H1 (cell line): Measurements from ENCODE around the gene USF1. TPM values are rescaled to one million over a fixed set of nuclear protein-coding genes. Genes with fewer than 3 reads are reported as not detected.

ENCODE experiments used
- CTCF ChIA-PET: fragments of 300-600 bp; sonication (Branson Sonifier 250); formaldehyde crosslinking; loops from one replicate; lab custom pipeline; 2021; ENCODE audit not compliant: partially characterized antibody; lab: Charles Lee
- POLR2A ChIA-PET: fragments of 300-600 bp; sonication (Branson Sonifier 250); formaldehyde crosslinking; loops from one replicate; lab custom pipeline; 2021; ENCODE audit warnings: inconsistent platforms; ENCODE audit not compliant: partially characterized antibody; lab: Charles Lee
- DNase-seq, 2 experiments: peaks; one replicate each; pipeline versions ENCODE4 v3.0.0 to v3.0.0-alpha.2; 2010 to 2022; ENCODE audit warnings: low spot score in 2 of 2, low read depth in 1 of 2, mixed read lengths in 1 of 2
- FAIRE-seq: peaks from 2 replicates; lab custom pipeline; 2011; peaks lifted over from hg19 to GRCh38; lab: Jason Lieb, UNC
- H2AFZ ChIP-seq: 2 replicates; pipeline ENCODE4 v1.8.1; 2012; ENCODE audit warnings: low read length, inconsistent platforms
- H2AK5ac ChIP-seq: 2 replicates; pipeline ENCODE4 v1.6.1; 2013; ENCODE audit warnings: low read depth, low read length
- H2BK120ac ChIP-seq: replicated peaks from 2 replicates; pipeline ENCODE3; 2013; ENCODE audit warnings: low read depth, low read length, inconsistent platforms
- H2BK12ac ChIP-seq: 2 replicates; pipeline ENCODE4 v1.6.1; 2013; ENCODE audit warnings: low read depth, low read length
- H2BK15ac ChIP-seq: 2 replicates; pipeline ENCODE4 v1.6.1; 2013; ENCODE audit warnings: low read length
- H2BK20ac ChIP-seq: 2 replicates; pipeline ENCODE4 v1.6.1; 2013; ENCODE audit warnings: low read length
- H2BK5ac ChIP-seq: 2 replicates; pipeline ENCODE4 v1.6.1; 2013; ENCODE audit warnings: low read depth, low read length
- H3K14ac ChIP-seq: 2 replicates; pipeline ENCODE4 v1.6.1; 2013; ENCODE audit warnings: inconsistent platforms; ENCODE audit not compliant: insufficient read length
- H3K18ac ChIP-seq: 2 replicates; pipeline ENCODE4 v1.6.1; 2013; ENCODE audit warnings: low read length; ENCODE audit errors: extremely low read depth
- H3K23ac ChIP-seq: 2 replicates; pipeline ENCODE4 v1.6.1; 2013; ENCODE audit warnings: inconsistent platforms; ENCODE audit not compliant: insufficient read length
- H3K23me2 ChIP-seq: 2 replicates; pipeline ENCODE4 v1.6.1; 2013; ENCODE audit warnings: low read depth, low read length
- H3K27ac ChIP-seq: 2 replicates; pipeline ENCODE4 v1.6.1; 2011; ENCODE audit warnings: low read depth, low read length, inconsistent platforms
- H3K27me3 ChIP-seq, 4 experiments: replicated peaks in 1 of 4; 1 replicate in 1 of 4; 2 replicates in 3 of 4; pipeline versions ENCODE4 v1.6.1 to v1.8.1; 2011 to 2013; ENCODE audit warnings: low read length in 3 of 4, mild to moderate bottlenecking in 3 of 4, inconsistent platforms in 2 of 4, mixed read lengths in 2 of 4, moderate library complexity in 1 of 4; ENCODE audit not compliant: control insufficient read depth in 3 of 4, insufficient read depth in 3 of 4; ENCODE audit errors: extremely low read depth in 1 of 4
- H3K36me3 ChIP-seq, 4 experiments: 2 replicates each; pipeline versions ENCODE4 v1.6.1 to v1.8.1; 2011 to 2013; ENCODE audit warnings: mild to moderate bottlenecking in 4 of 4, low read length in 3 of 4, moderate library complexity in 2 of 4, control low read depth in 1 of 4, inconsistent platforms in 1 of 4; ENCODE audit not compliant: insufficient read depth in 4 of 4, control insufficient read depth in 2 of 4
- H3K4ac ChIP-seq: replicated peaks from 2 replicates; pipeline ENCODE3; 2013; ENCODE audit warnings: low read length, low read depth, mixed read lengths, inconsistent platforms; ENCODE audit not compliant: insufficient read length
- H3K4me1 ChIP-seq, 4 experiments: replicated peaks in 1 of 4; 1 replicate in 1 of 4; 2 replicates in 3 of 4; pipeline versions ENCODE4 v1.6.1 to v1.8.1; 2011 to 2013; ENCODE audit warnings: low read length in 3 of 4, inconsistent platforms in 2 of 4, mixed read lengths in 1 of 4; ENCODE audit not compliant: insufficient read depth in 4 of 4, control insufficient read depth in 3 of 4
- H3K4me2 ChIP-seq, 2 experiments: 2 replicates each; pipeline versions ENCODE4 v1.6.1 to v1.8.1; 2011 to 2013; ENCODE audit warnings: low read depth in 2 of 2, low read length in 2 of 2, control low read depth in 1 of 2, inconsistent platforms in 1 of 2, mild to moderate bottlenecking in 1 of 2; ENCODE audit not compliant: insufficient read depth in 1 of 2
- H3K4me3 ChIP-seq, 4 experiments: fragments of 200-600, 300-600 bp in 1 of 4; sonication (generic), shearing (Covaris generic), sonication (Bioruptor Twin) in 1 of 4; 2 replicates each; pipeline versions ENCODE4 v1.5.1 to v1.8.1; 2011 to 2016; ENCODE audit warnings: low read length in 4 of 4, low read depth in 3 of 4, control low read depth in 2 of 4, inconsistent platforms in 2 of 4, mild to moderate bottlenecking in 2 of 4, mixed read lengths in 1 of 4, moderate library complexity in 1 of 4; ENCODE audit not compliant: insufficient read depth in 2 of 4; ENCODE audit errors: extremely low read depth in 1 of 4
- H3K56ac ChIP-seq: replicated peaks from 2 replicates; pipeline ENCODE3; 2013; ENCODE audit warnings: low read depth, mild to moderate bottlenecking, mixed read lengths, low read length, inconsistent platforms; ENCODE audit not compliant: insufficient read length
- H3K79me1 ChIP-seq: 2 replicates; pipeline ENCODE4 v1.6.1; 2013; ENCODE audit warnings: low read depth, low read length, control low read depth
- H3K79me2 ChIP-seq, 2 experiments: 2 replicates each; pipeline versions ENCODE4 v1.6.1 to v1.8.1; 2012 to 2013; ENCODE audit warnings: low read length in 2 of 2, mild to moderate bottlenecking in 2 of 2, inconsistent platforms in 1 of 2; ENCODE audit not compliant: insufficient read depth in 2 of 2, control insufficient read depth in 1 of 2
- H3K9ac ChIP-seq, 4 experiments: replicated peaks in 1 of 4; 1 replicate in 1 of 4; 2 replicates in 3 of 4; pipeline versions ENCODE4 v1.6.1 to v1.8.1; 2011 to 2013; ENCODE audit warnings: low read depth in 3 of 4, low read length in 3 of 4, control low read depth in 2 of 4, mild to moderate bottlenecking in 2 of 4, moderate library complexity in 2 of 4, inconsistent platforms in 1 of 4; ENCODE audit errors: extremely low read depth in 1 of 4
- H3K9me3 ChIP-seq, 2 experiments: 2 replicates each; pipeline versions ENCODE4 v1.6.1 to v1.8.1; 2012 to 2013; ENCODE audit warnings: mild to moderate bottlenecking in 2 of 2, moderate library complexity in 2 of 2, control low read depth in 1 of 2, inconsistent platforms in 1 of 2, low read depth in 1 of 2, low read length in 1 of 2, mixed read lengths in 1 of 2; ENCODE audit not compliant: insufficient read depth in 2 of 2
- H4K20me1 ChIP-seq, 2 experiments: replicated peaks in 1 of 2; 2 replicates each; pipeline versions ENCODE3 to v1.8.1; 2011 to 2013; ENCODE audit warnings: inconsistent platforms in 2 of 2, low read length in 2 of 2, mild to moderate bottlenecking in 1 of 2; ENCODE audit not compliant: insufficient read depth in 2 of 2, control insufficient read depth in 1 of 2
- H4K5ac ChIP-seq: 2 replicates; pipeline ENCODE4 v1.6.1; 2013; ENCODE audit warnings: low read length, low read depth, mixed read lengths, inconsistent platforms; ENCODE audit not compliant: insufficient read length
- H4K8ac ChIP-seq: 2 replicates; pipeline ENCODE4 v1.8.0; 2013; ENCODE audit warnings: mild to moderate bottlenecking, moderate library complexity, low read length, inconsistent platforms; ENCODE audit not compliant: insufficient read depth; ENCODE audit errors: extremely low read depth
- H4K91ac ChIP-seq: replicated peaks from 2 replicates; pipeline ENCODE3; 2013; ENCODE audit warnings: low read length, mixed read lengths, inconsistent platforms; ENCODE audit not compliant: insufficient read length
- NANOG ChIP-seq: IDR thresholded peaks from 2 replicates; pipeline ENCODE4 v1.6.1; 2011; ENCODE audit warnings: low read length, low read depth, mild to moderate bottlenecking, inconsistent platforms; ENCODE audit not compliant: insufficient read depth, poor library complexity, severe bottlenecking
- TAF1 ChIP-seq: IDR thresholded peaks from 2 replicates; pipeline ENCODE4 v1.6.1; 2011; ENCODE audit warnings: mild to moderate bottlenecking, low read depth, low read length
- USF2 ChIP-seq: IDR thresholded peaks from 2 replicates; pipeline ENCODE4 v1.6.1; 2011; ENCODE audit warnings: low read length, improper control_type of control experiment
- polyA plus RNA-seq, 7 experiments: library from polyadenylated mRNA; depleted of rRNA in 3 of 7; stranded (reverse) in 5 of 7; unstranded in 2 of 7; fragments of >200 nt in 5 of 7; fragments of 200-250 nt in 2 of 7; gene quantifications; 1 replicate in 5 of 7; 2 replicates in 1 of 7; 4 replicates in 1 of 7; pipeline versions ENCODE4 v1.2.1 to v1.2.3, GENCODE V29; 2011 to 2013; ENCODE audit warnings: missing spikeins in 2 of 7, mixed read lengths in 2 of 7
- total RNA-seq: library from RNA; stranded (reverse); fragmentation: NEBNext Ultra II Directional; extraction: Animal tissue kit (Norgen Biotek cat#: 25700); gene quantifications from 2 replicates; pipeline ENCODE4 v1.2.1, GENCODE V29; 2021

USF1 gene
- total and polyA plus RNA-seq, 2 of the 8 experiments (the other 6 are each of a cell fraction or from before 2014, with no cell fraction given): 45.7 to 68.9 TPM

- no peak overlapping the region for H4K91ac ChIP-seq
- peak overlapping the region; percentile 43 for H4K5ac ChIP-seq
- H3K4me2 ChIP-seq: peak overlapping the region; percentile 53 to 71; a peak in 3 of 4 replicates
- H2BK120ac ChIP-seq: peak overlapping the region; percentile 75
- ChIA-PET POLR2A (interaction anchor here (0.8 to 4.9 kb wide), 7 partner anchors 8 to 120 kb away, joined by 3 to 22 read pairs (median 7); partner anchors contain the start of genes DEDD, F11R and USF1), CTCF (interaction anchor here (0.8 to 9.8 kb wide), 5 partner anchors 15 to 153 kb away, joined by 3 to 58 read pairs (median 3); partner anchors contain the start of gene PPOX)
- no peak overlapping the region; a peak in 1 of 7 replicates for H3K9ac ChIP-seq
- H2BK15ac ChIP-seq: no peak overlapping the region
- no peak overlapping the region for H3K4me3 ChIP-seq
- no peak overlapping the region for H2AFZ ChIP-seq
- no peaks in the 10 kb centered on the region for H3K23me2 ChIP-seq
- H3K23ac ChIP-seq: no peak overlapping the region
- peak overlapping the region; percentile 66; the same call in 1 of the 2 replicates for H3K27ac ChIP-seq
- DNase-seq (no peak), FAIRE-seq (no peak)
- peaks cover 11 to 24% (median 19%) of the 10 kb centered on the region in 4 experiments for H3K4me1 ChIP-seq
- no peaks in the 10 kb centered on the region for H3K9me3 ChIP-seq
- H3K56ac ChIP-seq: no peak overlapping the region
- no peak overlapping the region for H4K8ac ChIP-seq
- H2BK5ac ChIP-seq: peak overlapping the region; percentile 94; the same call in 1 of the 2 replicates
- H3K79me2 ChIP-seq: peaks cover 42 to 90% of the 10 kb centered on the region in 2 experiments
- no peaks in the 10 kb centered on the region for H3K27me3 ChIP-seq
- H3K4ac ChIP-seq: no peak overlapping the region
- H2BK12ac ChIP-seq: 0 out of 2 replicates have a peak overlapping the region, but pooled peaks have one; percentile 0
- H3K36me3 ChIP-seq: peaks cover 0 to 11% (median 2%) of the 10 kb centered on the region in 4 experiments; a peak in 3 of 8 replicates
- H3K18ac ChIP-seq: peak overlapping the region; percentile 55; the same call in 1 of the 2 replicates
- no peak overlapping the region for H2BK20ac ChIP-seq
- H3K14ac ChIP-seq: peak overlapping the region; percentile 68
- peaks cover 14% of the 10 kb centered on the region for H3K79me1 ChIP-seq
- H4K20me1 ChIP-seq: peaks cover 7 to 24% of the 10 kb centered on the region in 2 experiments
- TF ChIP-seq NANOG (no peak), USF2 (no peak), TAF1 (no peak)
- H2AK5ac ChIP-seq: no peak overlapping the region
Measured at GRCh38 chr1:161013131-161013487, 32.7 kb downstream of the USF1 start.
